Panc1 (cell line): ENCODE data around the gene MEGF6. TPM values are rescaled to one million over a fixed set of nuclear protein-coding genes. Genes with fewer than 3 reads are reported as not detected.

Source experiments
- ATAC-seq: fragments of 200-7000 bp; cut with Tn5 transposase; 2 replicates; pipeline ENCODE4 v1.9.1; 2020; ENCODE audit warnings: mild to moderate bottlenecking, moderate library complexity
- BruUV-seq: library from RNA; stranded (reverse); fragments of 400-500 nt; replicated peaks from 2 replicates; lab custom pipeline; 2021; lab: Mats Ljungman, UMichigan
- CTCF ChIA-PET: fragments of 300-600 bp; sonication (Branson Sonifier 250); formaldehyde crosslinking; loops from one replicate; lab custom pipeline; 2022; ENCODE audit warnings: antibody characterized with exemption; lab: Charles Lee
- POLR2A ChIA-PET: fragments of 300-600 bp; sonication (Branson Sonifier 250); formaldehyde crosslinking; loops from one replicate; lab custom pipeline; 2022; ENCODE audit warnings: antibody characterized with exemption; lab: Charles Lee
- DNase-seq: peaks from one replicate; pipeline ENCODE4 v3.0.0-alpha.2; 2010; ENCODE audit warnings: low read depth, low spot score
- H3K27ac ChIP-seq: 2 replicates; pipeline ENCODE4 v1.5.1; 2011; ENCODE audit warnings: mild to moderate bottlenecking, low read length, inconsistent platforms
- H3K27me3 ChIP-seq: fragments of 200-500 bp; sonication (Bioruptor generic); 2 replicates; pipeline ENCODE4 v1.6.0; 2014; ENCODE audit warnings: low read length, inconsistent platforms; ENCODE audit not compliant: control insufficient read depth, insufficient read depth
- H3K36me3 ChIP-seq: fragments of 200-500 bp; sonication (Bioruptor generic); 2 replicates; pipeline ENCODE4 v1.5.1; 2014; ENCODE audit warnings: inconsistent platforms, mild to moderate bottlenecking, low read length, moderate library complexity; ENCODE audit not compliant: control insufficient read depth, insufficient read depth
- H3K4me1 ChIP-seq: 2 replicates; pipeline ENCODE4 v1.5.1; 2011; ENCODE audit warnings: inconsistent platforms, mild to moderate bottlenecking, low read length, moderate library complexity; ENCODE audit not compliant: control insufficient read depth, insufficient read depth
- H3K4me3 ChIP-seq, 2 experiments: 2 replicates each; pipeline ENCODE4 v1.5.1; 2011 to 2012; ENCODE audit warnings: low read depth in 2 of 2, low read length in 2 of 2, mild to moderate bottlenecking in 2 of 2, inconsistent platforms in 1 of 2, moderate library complexity in 1 of 2
- H3K9me3 ChIP-seq: fragments of 200-500 bp; sonication (Bioruptor generic); 2 replicates; pipeline ENCODE4 v1.5.1; 2014; ENCODE audit warnings: low read depth, mild to moderate bottlenecking, inconsistent platforms, low read length, moderate library complexity; ENCODE audit not compliant: control insufficient read depth, insufficient read depth
- CTCF ChIP-seq: fragments of 450-650 bp; IDR thresholded peaks from 2 replicates; pipeline ENCODE4 v1.5.1; 2017; ENCODE audit warnings: mild to moderate bottlenecking
- POLR2AphosphoS5 ChIP-seq: IDR thresholded peaks from 2 replicates; pipeline ENCODE4 v1.6.1; 2012; ENCODE audit warnings: mild to moderate bottlenecking, low read depth, low read length, moderate library complexity
- REST ChIP-seq, 2 experiments: IDR thresholded peaks; 2 replicates each; pipeline ENCODE4 v1.6.1; 2011 to 2012; ENCODE audit warnings: low read depth in 2 of 2, control low read depth in 1 of 2, low read length in 1 of 2, mild to moderate bottlenecking in 1 of 2, moderate library complexity in 1 of 2; ENCODE audit not compliant: insufficient read depth in 1 of 2
- SIN3A ChIP-seq: IDR thresholded peaks from 2 replicates; pipeline ENCODE4 v1.6.1; 2012; ENCODE audit warnings: low read depth, mild to moderate bottlenecking, low read length, moderate library complexity, borderline replicate concordance; ENCODE audit not compliant: insufficient read depth
- TCF7L2 ChIP-seq: IDR thresholded peaks from 2 replicates; pipeline ENCODE4 v1.6.1; 2011; ENCODE audit warnings: mild to moderate bottlenecking, low read depth, low read length, inconsistent platforms
- in situ Hi-C: cut with HindIII; loops from 2 replicates; pipeline ENCODE4 v1.10.0; 2016; ENCODE audit warnings: low sequenced_read_pairs, low pct_unique_long_range_greater_than_20kb
- intact Hi-C: fragments of 100-400 bp; cut with micrococcal nuclease; formaldehyde crosslinking; loops from one replicate; pipeline ENCODE4 v1.10.0; 2022; ENCODE audit not compliant: unreplicated experiment
- total RNA-seq: library from RNA; stranded (reverse); gene quantifications from one replicate; pipeline ENCODE4 v1.2.1, GENCODE V29; 2021; ENCODE audit not compliant: unreplicated experiment

The MEGF6 gene
- total RNA-seq, 1 experiment from 2014 or later, result 32.6 TPM

GRCh38 chr1:3523980-3524379 lies 87.3 kb downstream of the MEGF6 start:
- DNase-seq (no peak), ATAC-seq (no peak)
- BruUV-seq, result no TSS peak
- in situ Hi-C loops (no loop called here), intact Hi-C loops (no loop called here)
- ChIA-PET POLR2A (no interaction called here), CTCF (no interaction called here)
- H3K36me3 ChIP-seq, result no peaks in the 10 kb centered on the region
- H3K27me3 ChIP-seq, result no peaks in the 10 kb centered on the region
- no peak overlapping the region for H3K27ac ChIP-seq
- H3K4me1 ChIP-seq, result peaks cover 3% of the 10 kb centered on the region; the same call in 1 of the 2 replicates
- TF ChIP-seq TCF7L2, result no peak
- TF ChIP-seq POLR2AphosphoS5, result no peak
- no peak for TF ChIP-seq CTCF
- no peak for TF ChIP-seq SIN3A
- TF ChIP-seq REST (IDR thresholded peaks at IDR 0.05; ENCODE audit: insufficient read depth in 1 of 2, low read depth in 2 of 2, low read length in 1 of 2), result no peak
- no peak overlapping the region for H3K4me3 ChIP-seq
- H3K9me3 ChIP-seq, result no peaks in the 10 kb centered on the region

GRCh38 chr1:3522564-3523265 lies 88.6 kb downstream of the MEGF6 start:
- CTCF ChIA-PET, result no interaction called here
- Histone ChIP-seq H3K27ac (no peak overlapping the region), H3K4me1 (no peaks in the 10 kb centered on the region), H3K9me3 (no peaks in the 10 kb centered on the region), H3K27me3 (no peaks in the 10 kb centered on the region), H3K36me3 (no peaks in the 10 kb centered on the region), H3K4me3 (no peak overlapping the region)
- in situ Hi-C loops (no loop called here), intact Hi-C loops (no loop called here)
- POLR2A ChIA-PET, result no interaction called here
- TF ChIP-seq TCF7L2, result no peak
- TF ChIP-seq REST (IDR thresholded peaks at IDR 0.05; ENCODE audit: insufficient read depth in 1 of 2, low read depth in 2 of 2, low read length in 1 of 2), result no peak
- no peak for TF ChIP-seq POLR2AphosphoS5
- TF ChIP-seq SIN3A, result no peak
- no peak for TF ChIP-seq CTCF
- DNase-seq, result no peak
- no peak for ATAC-seq
- BruUV-seq, result no TSS peak
